Right atrium auricular region (tissue), 2 donors: Measurements from ENCODE around the gene CCT7. TPM values are rescaled to one million over a fixed set of nuclear protein-coding genes. Genes with fewer than 3 reads are reported as not detected.

Experiments used
- DNase-seq: peaks from one replicate; pipeline ENCODE4 v3.0.0-alpha.2; 2019; ENCODE audit warnings: low spot score
- H3K27ac ChIP-seq, 2 donors: fragments of 200-600 bp; sonication (generic); 1 replicate in 1 of 2; 2 replicates in 1 of 2; pipeline ENCODE4 v1.5.1; 2016 to 2019
- H3K27me3 ChIP-seq, 2 donors: fragments of 200-600 bp; sonication (generic); one replicate each; pipeline versions ENCODE4 v1.5.1 to v1.6.0; 2017 to 2019
- H3K36me3 ChIP-seq: fragments of 200-600 bp; sonication (generic); one replicate; pipeline ENCODE4 v1.5.1; 2016
- H3K4me1 ChIP-seq, 2 donors: fragments of 200-600 bp; sonication (generic); one replicate each; pipeline versions ENCODE4 v1.5.1 to v1.6.0; 2017 to 2019
- H3K4me3 ChIP-seq, 2 donors: fragments of 200-600 bp; sonication (generic); 1 replicate in 1 of 2; 2 replicates in 1 of 2; pipeline ENCODE4 v1.5.1; 2017 to 2019; ENCODE audit warnings: mild to moderate bottlenecking in 1 of 2, moderate library complexity in 1 of 2
- H3K9me3 ChIP-seq, 2 donors: fragments of 200-600 bp; sonication (generic); one replicate each; pipeline ENCODE4 v1.5.1; 2019
- CTCF ChIP-seq, 2 donors: fragments of 200-600 bp; sonication (generic); IDR thresholded peaks; one replicate each; pipeline ENCODE4 v1.5.1; 2019; ENCODE audit warnings: antibody characterized with exemption in 2 of 2
- total RNA-seq, 2 donors: library from RNA; depleted of rRNA; stranded (reverse); fragments of >200 nt; gene quantifications; one replicate each; pipeline ENCODE4 v1.1.0, GENCODE V29; 2016

Gene CCT7
- total RNA-seq, 2 donors from 2014 or later = 154 to 191 TPM

GRCh38 chr2:73294239-73294638 lies 60.1 kb downstream of the CCT7 start:
- DNase-seq = no peak
- H3K36me3 ChIP-seq = no peaks in the 10 kb centered on the region
- H3K9me3 ChIP-seq = peaks cover 0 to 6% of the 10 kb centered on the region in 2 donors
- TF ChIP-seq CTCF (IDR thresholded peaks at IDR 0.05) = no peak
- H3K4me1 ChIP-seq = peaks cover 0 to 29% of the 10 kb centered on the region in 2 donors
- H3K4me3 ChIP-seq = no peak overlapping the region
- H3K27me3 ChIP-seq = peaks cover 11 to 28% of the 10 kb centered on the region in 2 donors
- no peak overlapping the region for H3K27ac ChIP-seq

DNA sequence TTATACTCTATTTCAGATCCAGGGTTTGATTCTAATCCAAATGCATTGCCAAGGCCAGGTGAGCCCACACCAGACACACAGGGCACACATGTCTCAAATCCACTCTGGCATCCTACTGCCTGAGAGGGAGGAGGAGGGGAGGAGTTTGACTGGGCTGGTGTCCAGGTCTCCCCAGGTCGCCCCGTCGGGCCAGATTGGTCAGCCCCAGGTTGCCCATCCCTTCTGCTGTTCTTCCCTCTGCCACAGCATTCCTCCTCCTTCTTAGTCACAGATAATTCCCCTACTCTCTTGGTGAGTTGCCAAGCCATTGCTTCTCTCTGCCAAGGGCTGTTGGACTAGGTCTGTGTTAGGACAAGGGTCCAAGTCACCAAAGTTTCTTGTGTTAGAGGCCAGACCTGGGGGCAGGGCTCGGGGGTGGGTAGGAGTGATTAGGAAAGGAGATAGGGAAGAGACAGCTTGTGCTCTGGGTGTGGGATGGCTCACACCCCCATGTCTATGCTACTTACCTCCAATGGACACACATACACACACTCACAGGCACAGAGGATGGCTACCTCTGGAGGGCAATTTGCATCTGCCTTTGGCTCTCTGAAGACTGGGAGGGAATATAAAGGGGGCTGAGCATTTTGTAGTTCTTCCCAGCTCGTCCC lies 61.8 kb downstream of the CCT7 start:
- Histone ChIP-seq H3K9me3 (peaks cover 0 to 6% of the 10 kb centered on the region in 2 donors), H3K4me3 (no peak overlapping the region), H3K27me3 (peaks cover 11 to 28% of the 10 kb centered on the region in 2 donors), H3K4me1 (peaks cover 0 to 29% of the 10 kb centered on the region in 2 donors), H3K36me3 (no peaks in the 10 kb centered on the region), H3K27ac (no peak overlapping the region)
- no peak for DNase-seq
- no peak for TF ChIP-seq CTCF (IDR thresholded peaks at IDR 0.05)

DNA sequence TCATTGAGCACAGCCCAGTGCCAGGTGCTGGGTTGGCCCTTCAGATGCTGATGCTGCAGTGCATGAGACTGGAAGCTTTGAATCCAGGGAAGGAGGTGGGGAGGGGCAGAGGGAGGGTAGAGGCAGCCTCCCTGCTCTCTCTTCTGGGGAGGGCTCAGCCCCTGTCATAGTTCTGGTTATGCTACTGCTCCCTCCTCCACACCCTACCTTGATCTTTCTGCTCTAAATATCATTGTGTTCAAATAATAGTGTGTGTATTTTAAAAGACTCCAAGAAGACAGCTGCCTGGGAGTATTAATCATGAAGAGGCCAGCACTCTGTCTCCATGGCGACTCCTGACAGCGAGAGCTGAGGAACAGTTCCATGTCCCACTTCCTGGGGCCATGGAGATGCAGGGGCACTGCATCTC lies 63.0 kb downstream of the CCT7 start:
- Histone ChIP-seq H3K9me3 (peaks cover 0 to 6% of the 10 kb centered on the region in 2 donors), H3K27me3 (peaks cover 10 to 19% of the 10 kb centered on the region in 2 donors), H3K4me1 (peaks cover 0 to 16% of the 10 kb centered on the region in 2 donors), H3K4me3 (no peak overlapping the region), H3K36me3 (no peaks in the 10 kb centered on the region), H3K27ac (no peak overlapping the region)
- no peak for DNase-seq
- no peak for TF ChIP-seq CTCF (IDR thresholded peaks at IDR 0.05)

GRCh38 chr2:73297586-73297985 lies 63.5 kb downstream of the CCT7 start:
- DNase-seq = no peak
- no peak overlapping the region for H3K27ac ChIP-seq
- no peaks in the 10 kb centered on the region for H3K36me3 ChIP-seq
- H3K9me3 ChIP-seq = peaks cover 0 to 6% of the 10 kb centered on the region in 2 donors
- H3K4me1 ChIP-seq = peaks cover 0 to 13% of the 10 kb centered on the region in 2 donors
- peaks cover 6 to 14% of the 10 kb centered on the region in 2 donors for H3K27me3 ChIP-seq
- no peak overlapping the region for H3K4me3 ChIP-seq
- TF ChIP-seq CTCF (IDR thresholded peaks at IDR 0.05) = no peak

DNA sequence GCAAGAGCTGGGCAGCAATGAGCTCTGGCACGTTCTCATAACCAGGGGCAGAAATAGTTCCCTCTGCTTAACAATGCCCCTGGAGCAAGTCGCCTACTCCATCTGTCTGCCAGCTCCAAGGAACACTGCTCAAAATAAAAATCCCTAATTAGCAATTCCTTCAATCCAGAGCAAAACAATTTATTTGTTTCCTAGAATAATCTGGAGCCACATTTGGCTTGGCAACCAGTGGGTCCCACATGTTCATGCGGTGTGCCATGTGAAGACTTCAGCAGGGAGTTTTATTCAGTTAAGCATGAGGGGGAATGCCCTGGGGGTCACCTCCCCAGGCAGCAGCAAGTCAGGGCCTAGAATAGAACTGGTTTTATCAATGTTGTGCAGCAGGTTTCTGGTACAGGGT lies 66.8 kb downstream of the CCT7 start:
- no peak for TF ChIP-seq CTCF (IDR thresholded peaks at IDR 0.05)
- no peaks in the 10 kb centered on the region for H3K36me3 ChIP-seq
- H3K9me3 ChIP-seq = no peaks in the 10 kb centered on the region
- no peak overlapping the region for H3K4me3 ChIP-seq
- H3K27me3 ChIP-seq = no peaks in the 10 kb centered on the region
- no peak overlapping the region for H3K27ac ChIP-seq
- no peaks in the 10 kb centered on the region for H3K4me1 ChIP-seq
- DNase-seq = no peak

DNA sequence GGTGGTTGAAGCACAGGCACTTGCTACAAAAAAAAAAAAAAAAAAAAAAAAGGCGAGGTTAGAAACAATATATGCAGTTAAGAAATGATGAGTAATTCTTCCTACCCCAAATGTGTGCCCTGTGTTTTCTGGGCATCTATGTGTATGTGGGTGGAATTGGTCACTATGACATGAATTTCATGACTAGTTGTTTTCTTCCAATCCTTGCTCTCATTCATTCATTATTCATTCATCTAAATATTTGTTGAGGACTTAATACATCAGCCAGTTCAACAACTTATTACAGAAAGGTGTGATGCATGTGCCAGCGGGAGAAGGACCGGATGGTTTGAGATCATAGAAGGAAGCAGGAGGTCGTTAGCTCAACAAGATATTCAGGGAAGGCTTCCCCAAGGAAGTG lies 67.5 kb downstream of the CCT7 start:
- Histone ChIP-seq H3K27ac (no peak overlapping the region), H3K4me3 (no peak overlapping the region), H3K36me3 (no peaks in the 10 kb centered on the region), H3K9me3 (no peaks in the 10 kb centered on the region), H3K4me1 (no peaks in the 10 kb centered on the region), H3K27me3 (no peaks in the 10 kb centered on the region)
- DNase-seq = no peak
- TF ChIP-seq CTCF (IDR thresholded peaks at IDR 0.05) = no peak
